Measurements from ENCODE around the gene HOXA7. TPM values are rescaled to one million over a fixed set of nuclear protein-coding genes. Genes with fewer than 3 reads are reported as not detected.

HOXA7 gene
- total and polyA plus RNA-seq, 2 of the 8 experiments (the other 6 are each of a cell fraction or from before 2014, with no cell fraction given): 0.03 TPM; not detected in 1

DNA sequence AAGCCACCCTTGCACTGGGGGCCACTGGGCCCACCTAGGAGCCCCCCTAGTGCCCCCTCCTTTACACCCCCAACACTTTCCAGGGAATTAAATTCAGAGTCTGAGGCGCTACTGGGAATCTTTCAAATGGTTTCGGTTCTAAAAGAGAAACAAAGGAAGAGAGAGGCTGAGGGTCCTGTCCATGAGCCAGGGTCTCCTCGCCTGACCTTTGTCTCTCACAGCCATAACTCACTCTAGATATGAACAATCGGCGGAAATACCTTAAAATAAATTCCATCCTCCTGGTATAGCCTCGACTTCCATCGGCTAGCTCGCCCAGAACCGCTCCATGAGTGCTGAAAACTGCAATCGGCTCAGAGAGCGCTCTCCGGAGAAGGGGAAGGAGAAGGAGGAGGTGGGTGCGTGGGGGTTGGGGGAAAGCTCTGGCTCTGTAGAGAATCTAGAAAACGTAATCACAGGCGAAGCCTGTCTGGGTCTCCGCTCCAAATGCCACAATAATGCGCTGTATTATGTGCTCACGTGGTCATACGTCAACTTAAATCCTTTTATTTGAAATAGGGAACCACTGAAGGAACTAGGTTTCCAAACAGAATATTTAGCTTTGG lies 38.5 kb downstream of the HOXA7 start (continued):
- TF ChIP-seq CHD7 (IDR thresholded peaks at IDR 0.05; ENCODE audit: insufficient replicate concordance, low read length): no peak
- TF ChIP-seq SUZ12 (IDR thresholded peaks at IDR 0.05; ENCODE audit: low read length): peak; percentile 73
- peak; percentile 71 for TF ChIP-seq CTBP2 (IDR thresholded peaks at IDR 0.05; ENCODE audit: borderline replicate concordance, insufficient read depth, insufficient read length, low read length)
- peak; percentile 66 for TF ChIP-seq EZH2 (IDR thresholded peaks at IDR 0.05; ENCODE audit: low read depth, low read length, severe bottlenecking)
- TF ChIP-seq RNF2 (IDR thresholded peaks at IDR 0.05; ENCODE audit: borderline replicate concordance, low read depth, low read length, missing control alignments, poor library complexity, severe bottlenecking): peak; percentile 85

All from H1 (cell line).